ENCODE measurements around the gene NTRK2.
A peak's percentile ranks its signal among the peaks of the same experiment; 100 is the strongest.
"Not testable (repeated sequence)": the region's sequence is repeated elsewhere in the genome, so short reads cannot be mapped to it uniquely, and the experiment has no call there.

Gene NTRK2

DNA sequence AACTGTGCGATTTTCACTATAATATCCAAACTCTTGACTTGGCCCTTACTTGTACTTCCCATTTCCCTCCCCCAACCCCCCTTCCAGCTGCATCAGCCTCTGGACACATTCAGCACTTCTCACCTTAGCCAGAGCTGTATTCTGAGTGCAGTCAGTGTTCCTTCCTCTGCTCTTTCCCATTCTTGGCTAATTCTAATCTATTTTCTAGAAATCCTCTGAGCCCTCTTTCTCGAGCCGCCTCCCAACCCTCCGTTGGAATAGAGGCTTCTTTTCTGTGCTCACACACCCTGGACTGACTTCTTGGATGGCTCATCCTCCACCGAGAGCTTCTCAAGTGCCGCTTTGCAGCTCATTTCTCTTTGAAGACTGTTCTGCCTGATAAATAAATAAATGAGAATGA is 188.8 kb downstream of the NTRK2 start:
- no peak for DNase-seq

DNA sequence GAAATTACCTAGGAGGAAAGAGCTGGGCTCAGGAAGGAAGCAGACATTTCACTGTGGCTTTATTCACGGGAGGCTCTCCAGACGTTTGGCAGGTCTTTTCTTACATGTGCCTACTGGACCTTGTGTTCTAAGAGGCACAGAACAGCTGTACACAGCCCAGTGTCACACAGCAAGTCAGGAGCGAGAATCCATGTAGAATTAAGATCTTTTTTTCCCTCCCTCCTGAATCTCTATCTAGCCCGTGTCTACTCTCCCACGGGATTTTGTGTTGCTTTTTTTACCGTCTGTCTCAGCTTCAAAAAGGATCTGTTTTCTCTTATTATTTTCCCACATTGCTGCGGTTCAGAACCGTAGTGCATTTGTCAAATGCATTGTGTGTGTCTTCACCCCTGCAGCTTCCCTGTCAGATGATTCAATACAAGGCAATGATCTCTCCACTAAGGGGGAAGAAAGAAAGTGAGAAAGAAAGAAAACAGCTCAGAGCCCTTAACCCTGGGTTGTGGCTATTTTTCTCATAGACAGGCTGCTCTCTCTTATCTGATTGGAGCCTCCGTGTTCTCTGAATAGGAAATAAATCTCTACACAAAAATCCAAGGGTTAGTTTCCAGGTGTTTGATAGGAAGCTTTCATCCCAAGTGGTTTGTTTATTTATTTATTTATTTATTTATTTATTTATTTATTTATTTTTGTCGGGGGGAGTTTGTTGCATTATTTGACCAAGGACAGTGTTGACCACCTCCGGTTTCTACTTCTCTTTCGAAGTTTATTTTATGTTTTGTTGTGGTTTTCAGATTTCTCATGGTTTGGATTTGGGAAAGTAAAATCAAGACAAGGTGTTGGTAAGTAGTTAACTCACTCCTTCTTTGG is 191.0 kb downstream of the NTRK2 start:
- DNase-seq, result no peak

DNA sequence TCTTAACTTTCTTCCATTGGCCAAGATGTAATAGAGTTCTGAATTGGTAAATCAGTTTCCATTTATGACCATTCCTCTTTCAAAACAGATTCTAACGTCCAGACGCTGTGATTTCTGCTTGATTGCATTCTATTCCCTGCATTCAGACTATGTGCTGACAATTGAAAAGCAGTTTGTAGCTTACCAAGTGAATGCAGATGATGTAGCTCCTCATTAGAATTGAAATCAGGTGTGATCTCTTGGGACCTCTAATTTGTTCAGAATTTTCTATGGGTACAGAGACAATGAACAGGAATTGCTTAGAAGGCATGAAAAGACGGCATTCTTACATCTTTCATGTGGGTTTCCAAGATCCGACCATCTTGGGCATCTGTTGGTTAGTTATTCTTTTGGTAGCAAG is 191.9 kb downstream of the NTRK2 start:
- no peak for DNase-seq

DNA sequence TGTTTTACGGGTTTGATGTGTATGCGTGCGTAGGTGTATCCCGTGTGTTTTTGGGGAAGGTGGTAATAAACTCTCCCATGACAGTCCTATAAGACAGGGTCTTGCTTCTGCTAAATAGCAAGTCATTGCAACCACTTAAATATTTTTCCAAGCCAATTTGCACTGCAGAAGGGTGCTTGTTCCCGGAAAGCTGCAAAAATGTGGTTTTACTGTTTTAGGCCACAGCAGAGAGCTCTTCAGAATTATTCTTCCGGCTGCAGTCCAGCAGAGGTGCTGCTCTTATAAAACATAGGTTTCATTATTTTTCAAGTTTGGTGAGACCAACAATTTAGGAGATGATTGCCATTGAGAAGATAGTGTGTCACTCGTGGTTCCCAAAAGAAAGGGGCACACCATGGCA is 192.8 kb downstream of the NTRK2 start:
- no peak for DNase-seq

DNA sequence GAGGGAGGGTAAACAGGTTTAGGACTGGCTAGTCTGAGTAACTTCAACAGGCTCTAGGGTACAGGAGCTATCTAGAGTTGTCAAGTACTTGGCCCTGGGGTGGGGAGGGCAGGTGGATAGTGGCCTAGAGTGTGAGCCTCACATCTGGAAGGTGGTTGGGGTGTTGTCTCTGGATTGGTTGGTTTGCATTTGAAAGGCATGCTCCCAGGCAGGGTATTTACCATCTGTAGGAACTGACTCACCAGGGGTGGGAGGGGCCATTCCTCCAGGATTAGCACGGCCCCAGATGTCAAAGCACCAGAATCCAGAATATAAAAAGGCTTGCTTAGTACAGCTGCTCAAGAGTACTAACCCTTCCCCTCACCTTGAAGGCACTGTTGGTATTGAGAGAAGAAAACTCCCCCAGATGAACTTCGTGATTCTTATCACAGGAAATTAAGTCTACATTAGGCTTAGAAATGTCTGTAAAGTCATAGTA is 193.3 kb downstream of the NTRK2 start:
- no peak for DNase-seq

DNA sequence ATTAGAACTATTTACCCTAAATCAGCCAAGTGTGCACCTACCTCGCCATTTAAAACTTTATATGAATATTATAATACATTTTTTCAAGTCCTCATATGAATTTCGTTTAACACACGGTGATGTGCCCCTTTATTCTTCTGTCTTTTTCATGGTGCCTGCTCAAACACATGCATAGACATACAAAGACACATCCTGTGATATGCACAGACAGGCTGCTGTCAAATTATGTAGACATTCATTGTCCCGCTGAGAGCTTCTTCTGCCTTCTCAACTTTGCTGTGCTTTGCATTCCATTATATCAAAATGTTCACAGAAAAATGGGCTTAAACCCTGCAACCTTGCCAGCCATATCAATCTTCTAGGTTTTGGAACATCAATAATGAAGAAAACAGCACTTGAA is 193.8 kb downstream of the NTRK2 start:
- DNase-seq, result no peak

DNA sequence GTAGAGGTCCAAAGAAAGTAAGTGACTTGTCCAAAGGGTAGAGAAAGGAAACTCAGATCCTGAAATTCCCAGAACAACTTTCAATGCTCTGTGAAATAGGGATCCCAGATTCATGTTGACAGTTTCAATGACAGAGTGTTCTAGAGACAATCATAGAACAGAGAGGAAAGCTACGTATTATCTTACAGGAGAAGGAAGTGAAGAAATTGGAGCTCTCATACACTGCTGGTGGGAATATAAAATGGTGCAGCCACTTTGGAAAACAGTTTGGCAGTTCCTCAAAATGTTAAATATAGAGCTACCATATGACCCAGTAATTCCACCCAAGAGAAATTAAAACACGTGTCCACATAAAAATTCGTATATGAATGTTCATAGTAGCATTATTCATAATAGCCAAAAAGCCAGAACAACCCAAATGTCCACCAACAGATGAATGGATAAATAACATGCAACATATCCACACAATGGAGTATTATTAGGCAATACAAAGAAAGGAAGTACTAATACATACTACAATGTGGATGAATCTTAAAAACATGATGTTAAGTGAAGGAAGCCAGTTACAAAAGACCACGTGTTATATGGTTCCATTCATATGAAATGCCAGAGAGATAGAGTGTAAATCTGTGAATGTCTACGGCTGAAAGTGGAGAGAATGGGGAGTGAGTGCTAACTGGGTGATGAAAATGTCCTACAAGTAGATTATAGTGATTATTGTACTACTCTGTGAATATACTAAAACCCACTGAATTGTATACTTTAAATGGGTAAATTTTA is 197.1 kb downstream of the NTRK2 start:
- DNase-seq, result no peak

DNA sequence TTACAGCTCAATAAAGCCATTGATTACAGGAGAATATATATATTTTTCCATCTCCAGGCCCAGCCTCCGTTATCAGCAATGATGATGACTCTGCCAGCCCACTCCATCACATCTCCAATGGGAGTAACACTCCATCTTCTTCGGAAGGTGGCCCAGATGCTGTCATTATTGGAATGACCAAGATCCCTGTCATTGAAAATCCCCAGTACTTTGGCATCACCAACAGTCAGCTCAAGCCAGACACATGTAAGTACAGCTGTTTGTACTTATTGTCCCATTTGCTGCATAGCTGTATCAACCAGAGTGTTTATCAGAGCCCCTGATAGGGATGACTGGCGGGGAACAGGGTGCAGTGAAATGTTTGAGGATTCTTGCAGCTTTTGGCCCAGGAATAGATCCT is 197.7 kb downstream of the NTRK2 start:
- no peak for DNase-seq

DNA sequence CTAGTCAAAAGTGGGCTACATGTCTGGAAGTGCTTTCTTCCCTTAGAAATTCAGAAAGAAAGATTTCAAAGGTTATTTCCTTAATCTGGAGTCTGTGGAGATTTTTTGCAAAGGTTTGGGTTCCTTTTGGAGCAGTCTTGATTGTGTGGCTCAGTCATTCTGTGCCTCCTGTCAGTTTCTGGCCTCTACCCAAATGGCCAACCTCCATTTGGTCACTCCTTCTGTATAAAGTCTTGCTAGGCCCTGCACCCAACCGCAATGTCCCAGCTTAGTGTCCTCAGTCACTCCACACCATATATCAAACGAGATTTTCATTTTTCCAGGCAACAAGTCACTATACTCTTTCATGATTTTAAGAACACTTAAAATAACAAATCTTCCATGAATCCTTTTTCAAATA is 199.6 kb downstream of the NTRK2 start:
- DNase-seq, result no peak

DNA sequence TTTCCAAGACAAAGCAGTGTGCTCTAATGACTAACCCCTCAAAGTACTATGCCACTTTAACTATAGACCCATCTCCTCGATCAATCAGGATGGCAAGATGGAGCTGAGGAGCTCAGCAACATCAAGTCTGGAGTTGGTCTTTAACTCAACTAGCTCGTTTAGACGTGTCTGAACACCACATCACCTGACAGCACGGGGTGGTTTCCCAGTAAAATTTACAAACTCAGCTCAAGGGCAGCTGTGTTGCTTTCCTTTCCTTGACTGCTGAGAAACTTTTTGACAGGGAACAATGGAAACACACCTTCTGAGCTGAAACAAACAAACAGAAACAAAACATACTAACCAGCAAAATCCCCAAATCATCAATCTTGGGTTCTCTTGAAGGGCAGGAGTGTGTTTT is 202.5 kb downstream of the NTRK2 start:
- no peak for DNase-seq

DNA sequence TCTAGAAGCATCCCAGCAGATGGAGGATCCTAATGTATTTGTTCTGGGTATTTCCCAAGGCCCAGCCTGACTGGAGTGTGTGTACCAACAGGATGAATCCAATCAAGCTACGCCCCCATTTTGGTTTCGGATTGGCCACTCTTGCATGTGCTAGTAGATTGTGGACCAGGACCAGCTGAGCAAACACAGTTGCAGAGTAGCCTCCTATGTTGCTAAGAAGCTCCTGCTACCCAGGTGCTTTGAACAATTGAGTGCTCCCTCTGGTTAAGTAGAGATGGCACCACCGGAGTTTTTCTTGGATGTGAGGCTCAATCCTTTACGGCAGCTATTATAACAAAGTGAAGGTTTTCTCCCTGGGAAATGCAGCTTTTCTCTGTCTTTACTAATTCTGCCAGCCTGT is 204.5 kb downstream of the NTRK2 start:
- DNase-seq, result peak; percentile 62

DNA sequence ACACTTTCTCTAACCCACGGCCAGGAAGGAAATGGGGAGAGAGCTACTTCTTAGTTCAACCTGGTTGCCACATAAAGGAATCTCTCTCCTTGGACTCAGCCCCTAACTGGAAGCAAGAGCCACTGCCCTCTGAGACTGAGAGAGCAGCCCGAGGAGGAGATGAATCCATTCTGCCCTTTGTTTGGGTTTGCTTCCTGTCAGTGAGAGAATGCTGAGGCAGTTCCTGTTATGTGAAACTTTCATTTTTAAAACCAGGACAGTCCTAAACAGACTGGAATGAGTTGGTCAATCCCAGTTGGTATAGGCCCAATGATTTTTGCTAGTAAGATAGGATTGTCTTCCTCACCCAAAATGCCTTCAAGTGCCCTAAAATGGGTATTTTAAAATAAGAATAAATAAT is 205.1 kb downstream of the NTRK2 start:
- no peak for DNase-seq

DNA sequence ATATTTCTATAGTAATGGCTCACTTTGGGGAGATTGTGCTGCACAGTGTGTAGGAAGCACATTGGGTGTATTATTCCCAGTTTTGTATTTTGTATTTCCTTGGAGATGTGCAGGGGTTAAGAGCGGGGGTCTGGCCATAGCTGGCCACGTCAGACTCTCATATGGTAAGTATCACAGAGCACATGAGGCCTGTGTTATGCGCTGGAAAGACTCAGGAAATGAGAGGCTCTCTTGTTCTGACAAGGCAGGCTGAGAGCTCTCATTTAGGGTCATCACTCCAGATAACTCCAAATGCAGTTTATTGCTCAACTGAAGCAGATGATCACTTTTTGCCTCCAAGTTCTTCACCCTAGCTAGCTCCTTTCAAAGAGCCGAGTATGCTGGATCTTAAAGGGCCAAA is 205.7 kb downstream of the NTRK2 start:
- DNase-seq, result no peak

DNA sequence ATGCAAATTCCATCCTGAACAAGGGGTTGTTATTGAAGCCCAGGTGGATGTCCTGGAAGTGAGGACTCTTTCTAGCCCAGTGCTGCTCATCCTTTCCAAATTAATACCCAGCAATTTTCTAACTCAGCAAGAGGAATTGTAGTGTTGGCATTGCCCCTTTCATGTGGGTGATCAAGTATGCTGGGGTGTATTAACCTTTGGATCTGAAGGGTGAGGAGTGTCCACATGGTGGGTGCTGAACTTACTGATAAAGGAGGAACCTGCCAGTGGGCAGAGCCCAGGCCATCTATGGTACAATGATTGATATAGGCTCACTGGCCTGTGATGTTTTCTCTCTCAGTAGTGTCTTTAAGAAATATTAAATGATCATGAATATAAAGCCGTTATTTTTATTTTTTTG is 210.1 kb downstream of the NTRK2 start:
- no peak for DNase-seq

DNA sequence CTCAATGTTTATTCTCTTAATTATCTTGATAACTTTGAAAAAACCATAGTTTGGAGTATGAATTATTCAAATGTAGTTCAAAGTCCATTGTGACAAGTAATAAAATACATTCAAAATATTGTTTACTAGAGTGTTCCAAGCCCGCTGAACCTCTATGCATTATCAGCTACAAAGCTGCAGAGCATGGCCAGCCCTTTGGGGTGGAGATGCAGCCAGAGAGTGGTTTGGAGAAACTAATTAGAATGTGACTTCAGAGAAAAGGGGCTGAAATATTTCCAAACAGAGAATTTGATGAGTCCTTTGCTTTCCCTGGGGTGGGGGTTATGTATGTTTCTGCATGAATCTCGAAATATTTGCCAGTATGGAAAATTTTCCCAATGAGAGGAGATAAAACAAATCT is 211.3 kb downstream of the NTRK2 start:
- no peak for DNase-seq

DNA sequence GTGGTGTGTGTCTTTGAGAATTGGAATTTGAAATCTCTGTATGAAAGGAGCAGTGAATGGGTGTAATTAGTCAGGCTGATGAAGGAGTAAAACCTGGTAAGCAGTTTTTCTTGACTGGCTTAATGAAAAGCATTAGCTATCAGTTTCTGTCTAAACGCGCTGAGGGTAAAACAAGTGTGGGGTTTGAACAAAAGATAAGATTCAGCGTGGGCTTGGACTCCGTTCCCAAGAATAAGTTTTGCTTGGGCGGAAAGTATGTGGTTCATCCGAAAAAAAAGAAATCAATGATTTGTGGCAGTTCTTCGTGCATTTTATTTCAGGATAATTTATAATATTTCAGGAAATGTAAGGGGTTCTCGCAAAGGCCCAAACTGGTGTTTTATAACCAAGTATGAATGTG is 217.3 kb downstream of the NTRK2 start:
- no peak for DNase-seq

DNA sequence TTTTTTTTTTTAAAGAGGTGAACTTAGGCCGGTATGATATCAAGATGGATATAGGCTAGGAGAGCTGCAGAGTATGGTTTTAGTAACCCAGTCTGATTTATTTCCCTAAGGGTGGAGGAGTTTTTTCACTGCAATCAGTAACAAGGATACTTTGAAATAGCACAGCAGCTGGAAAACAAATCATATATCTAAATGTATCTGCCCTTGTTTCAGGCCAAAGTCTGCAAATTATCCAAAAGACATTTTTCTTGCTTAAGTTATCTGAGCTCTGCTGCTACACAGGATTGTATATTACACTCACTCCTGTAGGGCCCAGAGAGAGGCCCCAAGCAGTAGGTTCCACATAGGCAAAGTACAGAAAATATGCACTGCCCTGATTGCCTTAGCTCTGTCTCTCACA is 222.4 kb downstream of the NTRK2 start:
- no peak for DNase-seq

DNA sequence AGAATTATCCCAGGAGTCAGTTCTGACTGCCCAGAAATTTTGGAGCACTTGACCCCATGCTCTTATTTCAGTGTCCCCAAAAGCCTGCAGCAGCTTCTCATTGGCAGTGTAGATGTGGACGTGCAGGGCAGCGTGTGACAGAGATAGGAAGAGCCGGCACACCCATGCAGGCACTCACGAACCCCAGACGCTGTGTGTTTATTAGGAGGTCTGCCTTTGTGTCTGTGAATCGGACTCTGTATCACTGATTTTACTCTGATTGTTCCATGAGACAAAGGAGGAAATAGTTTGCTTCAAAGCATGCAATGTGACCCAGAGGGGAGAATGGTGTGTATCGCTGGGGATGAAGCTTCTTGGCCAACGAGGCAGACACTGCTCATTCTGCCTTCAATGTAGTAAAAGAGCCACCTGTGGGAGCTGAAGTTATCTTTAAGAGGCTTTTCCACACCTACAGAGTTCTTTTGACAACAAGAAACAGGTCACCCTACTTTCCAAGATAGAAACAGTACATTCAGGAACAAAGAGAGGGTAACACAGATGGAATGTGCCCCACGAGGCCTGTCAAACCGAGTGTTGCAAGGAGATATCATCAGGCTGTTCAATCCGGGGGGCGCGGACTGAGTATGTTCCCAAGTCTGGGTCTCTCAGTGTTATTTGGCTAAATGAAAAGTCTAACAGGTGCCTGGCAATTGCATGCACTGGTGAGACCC is 224.0 kb downstream of the NTRK2 start:
- no peak for DNase-seq

DNA sequence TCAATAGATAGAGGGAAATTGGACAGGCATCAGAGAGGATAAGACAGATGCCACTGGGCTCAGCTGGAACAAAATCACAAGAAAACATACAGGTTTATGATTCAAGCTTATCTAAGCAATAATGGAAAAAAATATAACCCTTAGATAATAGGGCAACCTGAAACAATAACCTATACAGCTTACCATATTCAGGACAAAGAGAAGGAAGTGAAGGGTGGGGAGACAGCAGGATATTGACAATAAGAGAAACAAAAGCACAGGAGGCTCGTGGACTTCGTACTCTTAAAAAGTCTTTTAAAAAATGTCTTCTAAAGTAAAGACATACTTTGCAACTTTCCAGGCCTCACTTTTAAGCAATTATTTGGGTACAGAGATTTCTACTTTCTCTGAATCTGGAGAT is 225.3 kb downstream of the NTRK2 start:
- DNase-seq, result no peak

DNA sequence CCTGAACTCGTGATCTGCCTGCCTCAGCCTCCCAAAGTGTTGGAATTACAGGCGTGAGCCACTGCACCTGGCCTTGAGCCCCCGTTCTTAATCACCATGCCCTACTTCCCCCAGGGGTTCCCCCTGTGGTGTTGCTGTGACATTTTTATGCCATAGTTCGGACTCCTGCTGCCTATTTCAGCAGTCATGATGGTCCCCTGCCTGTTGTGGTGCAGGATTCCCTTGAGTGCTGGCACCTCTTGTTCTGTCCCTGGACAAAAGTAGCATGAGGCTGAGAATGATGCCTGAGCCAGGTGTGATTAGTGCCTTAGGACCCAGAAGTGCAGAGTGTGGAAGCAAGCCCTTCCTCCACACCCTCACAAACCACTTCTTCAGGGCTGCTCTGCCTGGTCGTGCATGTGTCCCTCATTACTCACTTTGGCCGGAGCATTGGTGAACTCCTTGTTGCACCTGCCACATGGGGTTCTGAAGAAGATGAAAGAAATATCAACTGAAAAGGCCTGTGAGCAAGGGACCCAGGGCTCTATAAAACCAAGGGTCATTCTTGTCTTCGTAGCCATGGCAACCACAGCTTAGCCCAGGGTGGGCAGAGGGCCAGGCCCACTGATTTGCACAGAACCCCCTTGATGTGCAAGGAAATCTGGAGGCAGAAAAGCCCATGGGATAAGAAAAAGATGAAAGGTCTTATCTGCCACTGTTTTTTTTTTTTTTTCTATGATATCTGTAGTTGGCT is 228.0 kb downstream of the NTRK2 start:
- DNase-seq, result no peak

DNA sequence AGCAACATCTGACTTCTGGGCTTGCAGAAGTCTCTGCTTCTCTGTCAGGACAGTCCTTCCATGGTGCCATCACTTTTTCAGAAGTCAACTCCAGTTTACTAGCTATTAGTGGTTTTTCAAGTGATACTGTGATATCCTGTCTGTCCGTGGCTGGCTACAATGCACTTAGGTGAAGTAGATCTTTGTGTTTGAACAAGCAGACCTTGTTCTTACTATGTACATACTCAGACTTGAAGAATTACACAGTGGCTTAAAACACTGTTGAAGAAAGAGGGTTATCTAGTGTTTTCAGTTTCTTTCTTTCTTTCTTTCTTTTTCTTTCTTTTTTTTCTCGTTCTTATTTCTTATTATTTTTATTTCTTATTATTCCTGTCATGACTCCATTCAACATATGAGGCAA is 228.7 kb downstream of the NTRK2 start:
- DNase-seq, result peak; percentile 27

DNA sequence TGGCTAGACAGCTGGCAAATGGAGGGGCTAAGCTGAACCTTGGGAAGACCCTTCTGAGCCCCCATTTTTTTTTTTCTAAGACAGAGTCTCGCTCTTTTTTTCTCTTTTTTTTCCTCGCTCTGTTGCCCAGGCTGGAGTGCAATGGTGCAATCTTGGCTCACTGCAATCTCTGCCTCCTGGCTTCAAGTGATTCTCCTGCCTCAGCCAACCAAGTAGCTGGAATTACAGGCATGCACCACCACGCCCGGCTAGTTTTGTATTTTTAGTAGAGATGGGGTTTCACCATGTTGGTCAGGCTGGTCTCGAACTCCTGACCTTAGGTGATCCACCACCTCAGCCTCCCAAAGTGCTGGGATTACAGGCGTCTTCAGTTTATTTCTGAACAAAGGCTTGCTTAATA is 229.1 kb downstream of the NTRK2 start:
- not testable (repeated sequence) for DNase-seq

DNA sequence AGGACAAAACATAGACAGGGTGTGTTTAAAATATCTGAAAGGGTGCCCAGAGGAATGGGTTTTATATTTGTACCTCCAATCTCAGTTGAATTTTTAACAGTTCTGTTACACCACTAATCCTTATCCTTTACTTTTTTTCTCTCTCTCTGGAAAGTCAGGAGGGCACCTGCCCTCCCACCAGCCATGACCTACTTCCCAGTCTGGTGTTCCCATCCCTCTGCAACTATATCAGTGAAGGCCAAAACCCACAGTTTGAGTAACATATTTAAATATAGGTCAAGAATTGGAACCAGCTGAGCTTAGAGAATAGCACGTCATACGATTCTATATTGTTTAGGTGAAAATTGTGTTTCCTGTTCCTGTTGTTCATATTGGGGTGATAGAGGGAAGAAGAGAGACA is 229.8 kb downstream of the NTRK2 start:
- no peak for DNase-seq
